Suppressor macrophage (primary cell): ENCODE data around the gene ESYT1.

Source experiments
- DNase-seq, 4 experiments: peaks; one replicate each; pipeline ENCODE4 v3.0.0-alpha.2; 2020 to 2022

ESYT1 gene

DNA sequence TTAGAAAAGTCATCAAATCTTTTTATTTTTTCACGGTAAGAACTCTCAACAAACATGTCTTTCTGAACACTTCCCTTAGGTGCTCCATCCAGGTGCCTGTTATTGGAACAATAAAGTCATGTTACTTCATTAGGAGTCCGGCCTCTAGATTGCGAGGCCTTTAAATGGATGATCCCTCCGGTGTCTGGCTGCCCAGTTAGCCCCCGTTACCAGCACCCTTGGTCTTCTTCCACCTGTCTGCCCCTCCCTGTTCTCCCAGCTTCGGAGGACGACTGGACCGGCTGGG lies 24.3 kb upstream of the ESYT1 start:
- DNase-seq, result no peak

DNA sequence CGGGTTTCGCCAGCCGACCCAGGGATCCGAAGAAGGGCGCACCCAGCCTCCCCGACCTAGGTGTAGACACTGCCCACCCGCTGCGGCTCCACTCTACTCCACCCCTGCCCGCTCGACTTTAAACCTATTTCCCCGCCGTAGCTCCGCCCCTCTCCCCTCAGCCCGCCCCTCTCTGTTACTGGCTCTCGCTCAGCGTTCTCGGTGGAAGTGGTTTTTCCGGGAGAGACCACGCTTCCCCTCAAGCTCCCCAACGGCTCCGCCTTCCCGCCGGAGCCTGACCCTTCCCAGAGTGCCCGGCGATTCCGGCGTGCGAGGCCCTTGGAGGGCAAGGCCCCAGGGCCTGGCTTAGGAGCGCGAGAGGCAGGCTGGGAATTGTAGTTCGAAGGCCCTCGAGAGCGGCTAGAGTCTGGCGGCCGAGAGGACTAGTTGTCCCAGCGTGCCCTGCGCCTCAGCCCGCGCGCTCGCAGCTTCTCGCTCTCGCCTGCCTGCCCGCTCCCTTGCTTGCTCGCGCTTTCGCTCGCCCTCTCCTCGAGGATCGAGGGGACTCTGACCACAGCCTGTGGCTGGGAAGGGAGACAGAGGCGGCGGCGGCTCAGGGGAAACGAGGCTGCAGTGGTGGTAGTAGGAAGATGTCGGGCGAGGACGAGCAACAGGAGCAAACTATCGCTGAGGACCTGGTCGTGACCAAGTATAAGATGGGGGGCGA lies 23.8 kb upstream of the ESYT1 start, which contains the start of gene PA2G4:
Gene PA2G4 (plus strand): TSS at position 451 of the 706 bp plus-strand sequence. CDS start 179 bp downstream, at position 630.
- peak; percentile 99 to 100 (median 100) for DNase-seq

- DNase-seq, result peak; percentile 32 to 70 (median 52)
Observed at GRCh38 chr12:56104815-56105608, 23.1 kb upstream of the ESYT1 start.

GRCh38 chr12:56105609-56105902 lies 22.5 kb upstream of the ESYT1 start:
- DNase-seq, result no peak

- DNase-seq, result no peak
Observed at GRCh38 chr12:56107242-56107641, 20.8 kb upstream of the ESYT1 start.

GRCh38 chr12:56110571-56110970 lies 17.5 kb upstream of the ESYT1 start:
- no peak for DNase-seq

- no peak for DNase-seq
Observed at GRCh38 chr12:56114084-56114483, 14.0 kb upstream of the ESYT1 start.

DNA sequence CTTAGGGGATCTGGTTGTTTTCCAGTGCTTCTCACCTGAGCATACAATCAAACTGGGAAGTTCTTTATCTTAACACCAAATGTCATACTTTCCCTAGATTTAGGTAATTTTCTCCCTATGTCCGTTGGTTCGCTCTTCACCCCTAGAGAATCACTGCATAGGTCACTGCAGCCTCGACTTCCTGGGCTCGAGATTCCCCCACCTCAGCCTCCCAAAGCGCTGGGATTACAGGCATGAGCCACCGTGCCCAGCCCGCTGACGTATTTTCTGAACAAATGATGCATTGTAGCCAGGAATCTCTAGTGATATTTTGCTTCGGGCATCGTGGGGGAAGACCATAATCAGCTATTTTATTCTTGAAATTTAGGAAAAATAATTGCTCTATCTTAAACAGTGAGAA lies 12.7 kb upstream of the ESYT1 start:
- no peak for DNase-seq

DNA sequence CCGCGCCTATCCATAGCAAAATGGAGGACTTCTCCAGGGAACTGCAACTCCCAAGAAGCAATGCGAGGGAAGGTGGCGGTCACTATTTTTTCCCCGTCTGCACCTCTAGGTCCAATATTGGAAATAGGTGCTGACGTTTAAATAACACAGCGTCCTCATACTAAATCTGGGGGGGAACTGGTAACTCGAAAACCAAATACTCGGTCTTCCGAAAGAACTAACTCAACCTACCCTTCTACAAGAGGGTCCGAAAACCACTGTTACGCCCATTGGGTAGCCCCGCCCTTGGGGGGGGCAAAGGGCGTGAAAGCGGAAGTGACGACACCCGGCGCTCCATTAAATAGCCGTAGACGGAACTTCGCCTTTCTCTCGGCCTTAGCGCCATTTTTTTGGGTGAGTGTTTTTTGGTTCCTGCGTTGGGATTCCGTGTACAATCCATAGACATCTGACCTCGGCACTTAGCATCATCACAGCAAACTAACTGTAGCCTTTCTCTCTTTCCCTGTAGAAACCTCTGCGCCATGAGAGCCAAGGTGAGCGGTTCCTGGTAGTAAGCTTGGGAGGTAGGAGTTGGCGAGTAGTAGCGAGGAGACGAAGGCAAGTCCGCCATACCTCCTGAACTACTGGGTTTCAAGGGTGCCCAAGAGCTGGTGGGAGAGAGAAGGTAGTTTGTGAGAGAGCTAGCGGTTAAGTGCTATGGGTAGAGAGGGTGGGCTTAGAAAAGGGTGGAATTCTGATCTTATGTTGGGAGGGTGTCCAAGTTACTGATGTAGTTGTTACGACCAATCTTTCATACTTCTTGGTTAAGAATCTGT lies 11.6 kb upstream of the ESYT1 start, which contains the start of gene RPL41:
Gene RPL41 (plus strand): TSS at position 367 of the 815 bp plus-strand sequence.
- DNase-seq, result peak; percentile 97 to 98 (median 98)

GRCh38 chr12:56117082-56117706 lies 10.9 kb upstream of the ESYT1 start:
- peak in 2 of 4 experiments; percentile 21 to 29 for DNase-seq

- peak; percentile 98 to 100 (median 98) for DNase-seq
Observed at GRCh38 chr12:56117778-56118687, 10.0 kb upstream of the ESYT1 start, which contains the start of gene ZC3H10. Gene ZC3H10 (plus strand): TSS chr12:56118266. CDS start chr12:56120563, 2,297 bp downstream.

GRCh38 chr12:56118688-56119357 lies 9.2 kb upstream of the ESYT1 start:
- DNase-seq, result peak; percentile 45 to 67 (median 62)

- DNase-seq, result peak; percentile 80 to 91 (median 87)
Observed at GRCh38 chr12:56119361-56119796, 8.7 kb upstream of the ESYT1 start.

DNA sequence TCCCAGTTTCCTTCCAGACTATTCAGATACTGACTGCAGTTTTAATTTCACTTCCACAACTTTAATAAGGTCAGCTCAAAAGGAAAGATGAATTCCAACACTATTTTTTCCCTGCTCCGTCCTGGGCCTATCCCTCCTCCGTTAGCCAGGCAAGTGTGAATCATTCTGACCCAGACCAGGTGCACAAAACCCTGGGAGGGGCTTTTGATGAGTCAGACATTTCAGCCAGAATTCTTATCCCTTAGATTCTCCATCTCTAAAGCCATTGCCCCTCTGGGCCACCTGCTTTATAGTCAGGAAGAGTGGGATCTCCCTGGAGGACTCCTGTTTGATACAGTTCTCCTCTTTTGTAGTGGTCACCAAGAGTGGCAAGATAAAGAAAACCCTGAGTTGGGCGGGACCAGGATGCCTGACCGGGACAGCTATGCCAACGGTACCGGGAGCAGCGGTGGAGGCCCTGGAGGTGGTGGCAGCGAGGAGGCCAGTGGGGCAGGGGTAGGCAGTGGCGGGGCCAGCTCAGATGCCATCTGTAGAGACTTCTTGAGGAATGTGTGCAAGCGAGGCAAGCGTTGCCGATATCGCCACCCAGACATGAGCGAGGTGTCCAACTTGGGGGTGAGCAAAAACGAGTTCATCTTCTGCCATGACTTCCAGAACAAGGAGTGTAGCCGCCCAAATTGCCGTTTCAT lies 7.8 kb upstream of the ESYT1 start:
- no peak for DNase-seq

DNA sequence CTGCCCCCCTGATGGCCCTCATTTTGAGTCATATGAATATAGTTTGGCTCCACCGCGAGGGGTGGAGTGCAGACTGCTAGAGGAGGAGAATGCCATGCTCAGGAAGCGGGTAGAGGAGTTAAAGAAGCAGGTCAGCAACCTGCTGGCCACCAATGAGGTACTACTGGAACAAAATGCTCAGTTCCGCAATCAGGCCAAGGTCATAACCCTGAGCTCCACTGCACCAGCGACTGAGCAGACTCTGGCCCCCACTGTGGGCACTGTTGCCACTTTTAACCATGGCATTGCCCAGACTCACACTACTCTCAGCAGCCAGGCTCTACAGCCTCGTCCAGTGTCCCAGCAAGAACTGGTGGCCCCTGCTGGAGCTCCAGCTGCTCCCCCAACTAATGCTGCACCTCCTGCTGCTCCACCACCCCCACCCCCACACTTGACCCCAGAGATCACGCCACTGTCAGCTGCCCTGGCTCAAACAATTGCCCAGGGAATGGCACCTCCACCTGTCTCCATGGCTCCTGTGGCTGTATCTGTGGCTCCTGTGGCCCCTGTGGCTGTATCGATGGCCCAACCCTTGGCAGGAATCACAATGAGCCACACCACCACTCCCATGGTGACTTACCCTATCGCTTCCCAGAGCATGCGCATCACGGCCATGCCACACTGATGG lies 6.7 kb upstream of the ESYT1 start:
- no peak for DNase-seq

- no peak for DNase-seq
Observed at GRCh38 chr12:56122637-56123036, 5.4 kb upstream of the ESYT1 start.

- no peak for DNase-seq
Observed at GRCh38 chr12:56124133-56124532, 3.9 kb upstream of the ESYT1 start.

DNA sequence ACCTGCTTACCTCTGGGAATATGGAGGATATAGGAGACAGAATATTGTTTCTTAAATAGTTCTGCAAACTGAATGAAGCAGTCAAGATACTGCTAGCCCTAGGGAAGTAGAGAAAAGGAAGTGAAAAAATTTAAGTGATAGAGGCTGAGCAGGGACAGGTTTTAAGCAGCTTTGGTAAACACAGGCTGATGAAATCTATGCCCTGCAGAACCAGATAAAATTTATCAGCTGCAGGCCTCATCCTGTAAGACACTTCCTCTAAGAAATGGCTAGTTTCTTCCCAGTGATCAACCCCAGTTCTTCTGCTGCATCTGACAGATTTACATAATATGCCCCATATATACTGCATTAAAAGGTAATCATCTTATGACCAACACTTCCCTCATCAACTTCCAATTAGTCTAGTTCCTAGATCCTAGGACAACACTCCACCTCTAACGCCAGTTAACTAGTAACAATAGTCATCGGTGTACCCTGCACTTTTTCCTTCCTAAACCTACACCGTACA lies 1.3 kb upstream of the ESYT1 start:
- peak; percentile 19 to 65 (median 47) for DNase-seq

DNA sequence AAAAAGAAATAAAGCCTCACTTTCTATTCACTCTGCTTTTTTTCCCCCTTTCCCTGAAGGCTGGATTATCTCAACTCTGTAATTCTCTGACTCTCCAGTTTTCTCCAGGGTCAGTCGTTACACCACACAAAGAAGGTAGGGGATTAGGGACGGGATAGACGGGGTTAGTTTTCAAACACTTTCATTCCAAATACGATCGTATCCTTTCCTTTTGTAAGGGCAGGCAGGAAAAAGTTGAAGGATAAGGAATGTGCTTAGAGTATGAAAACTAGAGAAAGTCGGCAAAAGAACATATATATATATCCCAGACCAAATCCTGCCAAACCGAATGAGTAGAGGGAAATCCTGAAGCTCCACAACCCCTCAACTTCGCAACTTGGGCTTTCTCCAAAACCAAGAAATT lies 581 bp upstream of the ESYT1 start:
- DNase-seq, result no peak
